Hepatocyte (in vitro differentiated cells): ENCODE measurements around the gene FGF10.

ENCODE experiments used
- CTCF ChIP-seq: fragments of 200-600 bp; sonication (generic); IDR thresholded peaks from 2 replicates; pipeline ENCODE4 v1.5.1; 2016; ENCODE audit warnings: antibody characterized with exemption, mild to moderate bottlenecking; ENCODE audit not compliant: poor library complexity
- EZH2 ChIP-seq: fragments of 200-600 bp; sonication (generic); IDR thresholded peaks from 2 replicates; pipeline ENCODE4 v1.6.1; 2016; ENCODE audit warnings: antibody characterized with exemption, mild to moderate bottlenecking, borderline replicate concordance

- TF ChIP-seq CTCF (no peak), EZH2 (no peak)
Measured at GRCh38 chr5:44336708-44337107, 52.5 kb downstream of the FGF10 start.
